Stimulated activated CD4-positive, alpha-beta T cell treated with anti-CD3 and anti-CD28 coated beads, Interleukin-4, amount 100 ng/mL, for 4 hours (primary cell): ENCODE measurements around the gene BTNL9.
"Not testable (repeated sequence)": the region's sequence is repeated elsewhere in the genome, so short reads cannot be mapped to it uniquely, and the experiment has no call there.

ENCODE experiments used
- DNase-seq, 2 experiments: peaks; one replicate each; pipeline ENCODE4 v3.0.0-alpha.2; 2020

Gene BTNL9

GRCh38 chr5:181039931-181040630, at the start of gene BTNL9:
Gene BTNL9 (plus strand): TSS chr5:181040266. CDS start chr5:181045490, 5,224 bp downstream.
- no peak for DNase-seq

GRCh38 chr5:180990882-180991242, 49.2 kb upstream of the BTNL9 start:
- no peak for DNase-seq

- no peak for DNase-seq
Observed at GRCh38 chr5:181001947-181002346, 38.1 kb upstream of the BTNL9 start.

DNA sequence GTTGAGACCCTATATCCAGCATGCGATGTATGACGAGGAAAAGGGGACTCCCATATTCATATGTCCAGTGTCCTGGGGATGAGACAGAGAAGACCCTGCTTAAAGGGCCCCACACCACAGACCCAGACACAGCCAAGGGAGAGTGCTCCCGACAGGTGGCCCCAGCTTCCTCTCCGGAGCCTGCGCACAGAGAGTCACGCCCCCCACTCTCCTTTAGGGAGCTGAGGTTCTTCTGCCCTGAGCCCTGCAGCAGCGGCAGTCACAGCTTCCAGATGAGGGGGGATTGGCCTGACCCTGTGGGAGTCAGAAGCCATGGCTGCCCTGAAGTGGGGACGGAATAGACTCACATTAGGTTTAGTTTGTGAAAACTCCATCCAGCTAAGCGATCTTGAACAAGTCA, 34.3 kb upstream of the BTNL9 start:
- no peak for DNase-seq

- no peak for DNase-seq
Observed at GRCh38 chr5:181008136-181008535, 31.9 kb upstream of the BTNL9 start.

- DNase-seq: not testable (repeated sequence)
Observed at GRCh38 chr5:181010018-181010417, 30.0 kb upstream of the BTNL9 start.

DNA sequence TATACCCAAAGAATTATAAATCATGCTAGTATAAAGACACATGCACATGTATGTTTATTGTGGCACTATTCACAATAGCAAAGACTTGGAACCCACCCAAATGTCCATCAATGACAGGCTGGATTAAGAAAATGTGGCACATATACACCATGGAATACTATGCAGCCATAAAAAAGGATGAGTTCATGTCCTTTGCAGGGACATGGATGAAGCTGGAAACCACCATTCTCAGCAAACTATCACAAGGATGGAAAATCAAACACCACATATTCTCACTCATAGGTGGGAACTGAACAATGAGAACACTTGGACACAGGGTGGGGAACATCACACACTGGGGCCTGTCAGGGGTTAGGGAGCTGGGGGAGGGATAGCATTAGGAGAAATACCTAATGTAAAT, 25.4 kb upstream of the BTNL9 start:
- not testable (repeated sequence) for DNase-seq

DNA sequence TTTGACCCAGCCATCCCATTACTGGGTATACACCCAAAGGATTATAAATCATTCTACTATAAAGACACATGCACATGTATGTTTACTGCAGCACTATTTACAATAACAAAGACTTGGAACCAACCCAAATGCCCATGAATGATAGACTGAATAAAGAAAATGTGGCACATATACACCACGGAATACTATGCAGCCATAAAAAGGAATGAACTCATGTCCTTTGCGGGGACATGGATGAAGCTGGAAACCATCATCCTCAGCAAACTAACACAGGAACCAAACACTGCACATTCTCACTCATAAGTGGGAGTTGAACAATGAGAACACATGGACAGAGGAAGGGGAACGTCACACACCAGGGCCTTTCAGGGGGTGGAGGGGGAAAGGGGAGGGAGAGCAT, 22.6 kb upstream of the BTNL9 start:
- DNase-seq: not testable (repeated sequence)

GRCh38 chr5:181020688-181021087, 19.4 kb upstream of the BTNL9 start:
- DNase-seq: no peak

DNA sequence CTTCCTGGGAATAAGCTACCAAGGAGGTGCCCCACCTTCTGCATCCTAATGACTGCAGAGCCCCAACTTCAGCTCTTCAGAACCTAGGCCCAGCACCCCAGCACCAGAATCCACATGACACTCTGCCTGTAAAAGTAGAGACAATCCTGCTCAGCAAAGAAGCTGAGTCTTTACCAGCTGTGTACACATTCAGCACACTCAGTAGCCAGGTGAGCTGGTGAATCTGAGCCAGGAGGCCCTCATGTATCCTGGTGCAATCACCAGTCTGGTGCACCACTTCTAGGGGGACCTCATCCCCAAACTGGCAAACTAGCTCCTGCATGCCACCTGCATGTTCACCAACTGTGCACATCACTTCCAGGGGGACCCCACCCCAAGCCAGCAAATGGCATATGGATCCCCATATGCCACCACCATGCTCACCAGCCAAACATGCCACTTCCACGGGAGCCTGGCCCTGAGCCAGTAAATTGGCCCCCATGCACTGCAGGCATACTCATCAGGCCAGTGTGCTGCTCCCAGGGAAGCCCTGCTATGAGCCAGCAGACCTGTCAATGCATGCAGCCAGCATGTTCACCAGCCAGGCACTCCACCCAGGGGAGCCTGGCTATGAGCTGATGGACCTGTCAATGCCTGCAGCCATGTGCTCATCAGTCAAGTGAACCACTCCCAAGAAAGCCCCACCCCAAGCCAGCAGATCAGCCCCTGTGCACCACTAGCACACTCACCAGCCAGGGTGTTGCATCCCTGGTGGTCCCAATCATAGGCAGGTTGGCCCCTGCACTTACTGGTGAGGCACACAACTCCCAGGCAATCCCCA, 15.6 kb upstream of the BTNL9 start:
- DNase-seq: no peak

DNA sequence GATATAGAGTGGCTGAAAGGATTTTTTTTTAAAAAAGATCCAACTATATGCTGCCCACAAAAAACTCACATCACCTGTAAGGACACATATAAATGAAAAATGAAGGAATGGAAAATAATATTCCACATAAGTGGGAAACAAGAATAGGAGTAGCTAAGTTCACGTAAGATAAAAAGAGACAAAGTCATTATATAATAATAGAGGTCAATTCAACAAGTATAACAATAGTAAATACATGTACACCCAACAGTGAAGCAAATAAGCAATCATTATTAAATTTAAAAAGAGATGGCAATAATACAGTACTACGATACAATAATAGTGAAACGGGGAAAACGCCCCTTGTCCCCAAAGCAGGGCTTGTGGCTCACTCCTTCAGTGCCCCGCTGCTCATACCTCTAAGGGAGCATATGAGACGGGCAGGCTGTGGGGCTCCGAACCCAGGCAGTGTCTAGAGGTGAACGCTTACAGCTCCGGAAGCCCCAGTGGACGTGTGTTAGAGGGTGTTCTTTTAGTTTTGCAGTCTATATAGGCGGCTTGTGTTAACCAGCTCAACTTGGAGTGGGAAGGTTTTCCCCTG, 12.5 kb upstream of the BTNL9 start:
- no peak for DNase-seq

DNA sequence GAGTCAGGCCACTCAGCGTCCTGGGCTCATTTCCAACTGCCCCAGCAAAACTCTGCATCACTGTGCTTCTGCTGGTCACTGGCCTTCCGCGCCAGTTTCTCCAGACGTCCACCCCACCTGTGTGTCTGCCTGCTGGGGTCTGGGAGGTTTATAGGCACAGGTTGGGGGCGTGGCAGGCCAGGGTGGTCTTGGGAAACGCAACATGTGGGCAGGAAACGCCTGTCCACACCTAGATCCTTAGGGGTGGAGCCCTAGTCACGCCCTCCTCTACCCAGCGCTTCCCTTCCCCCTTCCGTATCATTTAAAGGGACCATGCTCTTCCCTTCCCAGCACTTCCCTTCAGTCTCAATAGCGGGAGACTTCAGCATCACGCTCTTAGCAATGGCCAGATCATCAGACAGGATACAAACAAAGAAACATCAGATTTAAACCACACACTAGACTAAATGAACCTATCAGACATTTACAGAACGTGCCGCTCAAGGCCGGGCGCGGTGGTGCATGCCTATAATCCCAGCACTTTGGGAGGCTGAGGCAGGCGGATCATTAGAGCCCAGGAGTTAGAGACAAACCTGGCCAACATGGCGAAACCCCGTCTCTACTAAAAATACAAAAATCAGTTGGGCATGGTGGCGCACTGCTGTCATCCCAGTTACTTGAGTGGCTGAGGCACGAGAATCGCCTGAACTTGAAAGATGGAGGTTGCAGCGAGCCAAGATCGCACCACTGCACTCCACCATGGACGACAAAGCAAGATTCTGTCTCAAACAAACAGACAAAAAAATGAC, 11.8 kb upstream of the BTNL9 start:
- no peak for DNase-seq

DNA sequence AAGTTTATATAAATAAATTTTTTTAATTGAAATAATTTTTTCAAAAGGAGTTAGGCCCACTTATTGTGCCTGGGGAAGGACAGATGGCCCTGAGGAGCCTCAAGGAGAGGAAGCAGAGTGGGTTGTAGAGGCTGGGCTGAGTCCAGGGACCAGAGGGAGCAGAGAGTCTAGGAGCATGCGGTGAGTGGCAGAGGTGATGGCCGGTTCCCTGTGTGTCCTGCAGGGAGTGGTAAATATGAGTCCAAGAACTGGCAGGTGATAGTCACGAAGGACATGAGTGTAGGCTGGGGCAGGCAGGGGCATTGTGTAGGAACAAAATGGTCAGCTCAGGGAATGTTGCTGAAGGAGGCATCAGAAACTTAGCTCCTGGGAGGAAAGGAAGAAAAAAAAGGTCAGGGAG, 8.3 kb upstream of the BTNL9 start:
- DNase-seq: no peak

DNA sequence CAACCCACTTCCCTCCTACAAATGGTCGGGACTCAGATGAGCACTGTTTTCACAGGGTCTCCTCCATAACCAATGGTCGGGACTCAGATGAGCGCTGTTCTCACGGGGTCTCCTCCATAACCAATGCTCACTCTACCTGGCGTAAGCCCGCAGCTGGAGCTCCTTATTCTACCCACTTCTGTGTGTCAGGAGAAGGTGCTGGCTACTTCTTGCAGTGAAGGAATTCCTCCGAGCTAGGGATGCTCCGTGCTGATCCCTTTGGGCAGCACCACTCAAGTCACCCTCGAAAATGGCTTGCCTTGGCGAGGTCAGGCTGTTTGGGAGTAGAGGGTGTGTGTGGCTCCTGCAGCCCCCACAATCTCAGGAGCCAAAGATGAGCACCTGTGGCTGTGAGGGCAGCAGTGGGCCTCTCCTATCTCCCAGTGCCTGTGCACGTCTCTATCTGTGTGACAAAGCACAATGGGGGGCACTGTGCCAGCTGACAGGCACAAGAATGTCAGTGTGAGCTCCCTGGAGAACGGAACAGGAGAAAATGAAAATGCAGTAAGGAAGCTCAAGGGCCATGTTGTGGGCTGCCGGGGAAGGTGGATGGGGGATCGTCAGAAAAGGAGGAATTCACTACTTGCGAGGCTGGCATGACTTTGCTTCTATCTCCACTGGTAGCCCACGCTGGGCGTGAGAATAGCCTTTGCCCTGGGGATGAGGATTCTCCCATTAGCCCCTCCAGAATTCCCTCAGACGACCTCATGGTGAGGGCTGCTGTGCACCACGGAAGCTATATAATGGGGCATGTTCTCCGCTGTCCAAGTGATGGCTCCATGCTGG, 3.9 kb upstream of the BTNL9 start:
- DNase-seq: no peak

DNA sequence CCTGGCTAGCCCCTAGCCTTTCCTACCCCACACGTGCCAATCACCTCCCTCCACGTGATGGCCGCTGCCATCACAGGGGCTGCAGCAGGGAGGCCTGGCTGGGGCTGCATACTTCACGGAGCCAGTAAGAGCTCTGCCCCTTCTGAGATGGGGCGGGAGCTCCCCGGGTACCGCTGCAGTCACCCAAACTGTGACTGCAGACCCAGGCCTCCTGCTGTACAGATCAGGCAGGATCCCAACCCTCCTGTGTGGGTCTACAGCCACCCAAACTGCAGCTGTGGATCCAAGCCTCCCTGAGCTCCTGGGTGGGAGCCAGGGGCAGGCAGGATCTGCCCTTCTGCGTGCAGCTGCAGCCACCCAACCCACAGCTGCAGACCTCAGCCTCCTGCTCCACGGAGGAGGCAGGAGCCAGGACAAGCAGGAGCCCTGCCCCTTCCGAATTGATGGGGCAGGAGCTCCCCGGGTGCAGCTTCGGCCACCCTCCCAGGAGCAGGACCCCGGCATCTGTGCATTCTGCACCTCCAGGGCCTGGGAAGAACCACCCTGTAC, 3.2 kb upstream of the BTNL9 start:
- DNase-seq: no peak

DNA sequence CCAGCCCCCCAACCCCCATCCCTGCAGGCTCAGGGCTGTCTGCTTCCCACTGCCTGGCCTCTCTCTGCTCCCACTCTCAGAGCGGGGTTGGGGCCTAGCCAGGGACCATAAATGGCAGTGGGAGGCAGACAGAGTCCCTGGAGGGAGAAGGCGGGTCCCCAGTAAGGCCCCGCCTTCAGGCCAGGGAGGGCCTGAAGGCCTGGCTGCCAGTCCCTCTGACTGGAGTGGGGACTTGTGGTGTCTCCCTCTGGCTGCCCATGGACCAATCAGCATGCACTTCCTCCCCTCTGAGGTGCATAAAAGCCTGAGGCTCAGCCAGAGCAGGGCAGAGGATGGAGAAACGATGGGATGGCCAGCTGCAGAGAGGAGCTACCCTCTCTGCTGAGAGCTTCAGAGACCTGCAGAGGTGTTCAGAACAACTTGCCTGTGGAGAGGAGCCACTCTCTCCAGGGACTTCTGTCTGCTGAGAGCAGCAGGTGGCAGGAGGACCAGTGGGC, 2.7 kb upstream of the BTNL9 start:
- DNase-seq: no peak

DNA sequence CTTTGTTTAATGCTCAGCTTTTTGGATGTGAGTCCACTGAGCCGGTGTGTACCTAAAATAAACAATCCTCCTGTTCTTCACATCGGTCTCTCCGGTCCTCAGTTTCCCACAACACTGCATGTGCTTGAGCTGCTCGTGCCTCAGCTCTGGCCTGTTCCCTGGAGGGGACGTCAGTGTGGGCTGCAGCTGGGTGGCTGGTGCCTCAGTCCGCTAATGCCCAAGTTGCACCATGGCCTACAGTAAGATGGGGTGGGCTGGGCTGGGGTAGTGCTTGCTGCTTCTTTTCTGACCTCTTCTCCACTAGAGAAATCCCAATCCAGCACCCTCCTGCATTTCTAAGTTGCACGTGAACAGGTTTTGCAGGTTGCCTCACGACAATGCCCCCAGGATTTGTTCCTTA, 595 bp upstream of the BTNL9 start:
- DNase-seq: no peak

GRCh38 chr5:181040631-181040945, 522 bp downstream of the BTNL9 start:
- no peak for DNase-seq

DNA sequence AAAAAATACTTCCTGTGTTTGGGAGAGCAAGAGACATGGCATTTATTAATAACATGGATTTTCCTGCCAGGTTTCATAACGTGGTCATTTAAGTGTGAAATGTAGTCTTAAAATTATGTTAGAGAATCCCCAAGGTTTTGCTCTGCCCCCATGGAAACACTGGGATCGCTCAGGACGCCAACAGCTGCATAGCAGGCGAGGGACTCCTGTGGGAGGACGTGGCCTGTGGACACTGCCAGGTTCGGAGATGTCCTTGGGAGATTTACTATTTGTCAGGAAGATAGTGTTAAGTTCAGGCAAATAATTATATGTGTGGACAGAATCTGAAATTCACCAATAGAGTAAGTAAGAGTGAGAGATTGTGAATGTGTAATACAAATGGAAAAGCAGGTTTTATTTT, 977 bp downstream of the BTNL9 start:
- DNase-seq: no peak

DNA sequence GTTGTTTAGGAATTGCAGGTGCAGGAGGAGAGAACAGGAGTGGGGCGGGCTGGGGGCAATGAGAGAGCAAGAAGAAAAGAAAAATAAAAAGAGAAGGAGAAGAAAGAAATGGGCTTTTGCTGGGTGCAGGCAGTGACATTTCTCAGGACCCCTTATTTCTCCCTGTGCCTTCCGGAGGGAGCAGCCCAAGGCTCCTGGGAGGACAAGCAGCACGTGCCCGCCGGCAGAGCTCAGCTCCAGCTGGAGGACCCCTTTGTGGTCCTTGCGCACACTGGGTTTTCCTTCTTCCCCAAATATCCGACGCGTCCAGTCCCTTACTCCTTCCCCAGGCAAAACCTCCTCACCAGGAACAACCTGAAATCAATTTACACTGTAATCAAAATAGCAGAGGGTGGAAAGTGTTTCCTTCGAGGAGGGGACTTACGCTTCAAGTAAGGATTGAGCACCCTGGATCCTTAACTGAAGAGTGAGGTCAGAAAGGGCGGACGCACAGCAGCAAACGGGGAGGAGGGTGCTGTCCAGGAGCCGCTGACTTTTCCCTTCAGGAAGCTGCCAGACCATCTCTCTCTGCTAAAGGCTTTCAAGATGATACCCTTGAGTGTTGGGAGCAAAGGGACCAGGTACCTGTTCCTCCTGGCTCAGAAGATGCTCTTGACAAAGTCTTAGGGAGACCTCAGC, 2.1 kb downstream of the BTNL9 start:
- no peak for DNase-seq

- DNase-seq: no peak
Observed at GRCh38 chr5:181042722-181043121, 2.7 kb downstream of the BTNL9 start.
